ENCODE results near the gene RNF150. TPM values are rescaled to one million over a fixed set of nuclear protein-coding genes. Genes with fewer than 3 reads are reported as not detected.

RNF150 gene
- polyA plus RNA-seq, 1 donor from 2014 or later = 15.3 TPM

GRCh38 chr4:140925417-140925816 lies 207.9 kb downstream of the RNF150 start:
- Histone ChIP-seq H3K36me3 (ENCODE audit: insufficient read depth, low read length) (no peaks in the 10 kb centered on the region), H3K27me3 (ENCODE audit: insufficient read depth, low read depth, low read length) (no peaks in the 10 kb centered on the region), H3K4me2 (ENCODE audit: low read length) (no peak overlapping the region), H3F3A (ENCODE audit: insufficient read depth, low read length, poor library complexity, severe bottlenecking) (no peaks in the 10 kb centered on the region), H3K9me2 (ENCODE audit: insufficient read depth, low read length) (no peaks in the 10 kb centered on the region), H3K4me3 (ENCODE audit: low read length) (no peak overlapping the region), H3K79me2 (replicated peaks; ENCODE audit: insufficient read depth, low read length) (no peaks in the 10 kb centered on the region), H2AFZ (ENCODE audit: low read depth, low read length) (no peak overlapping the region), H3K27ac (ENCODE audit: low read length) (no peak overlapping the region), H4K20me1 (ENCODE audit: insufficient read depth) (no peaks in the 10 kb centered on the region), H3K9me3 (ENCODE audit: low read length) (no peaks in the 10 kb centered on the region), H3K9ac (ENCODE audit: low read length) (no peak overlapping the region)
- TF ChIP-seq EZH2 (IDR thresholded peaks at IDR 0.05; ENCODE audit: borderline replicate concordance, insufficient read depth, low read length, poor library complexity, severe bottlenecking) (no peak), SMC3 (conservative IDR thresholded peaks at IDR 0.05; ENCODE audit: poor library complexity) (no peak), REST (IDR thresholded peaks at IDR 0.05; ENCODE audit: borderline replicate concordance) (no peak), EP300 (conservative IDR thresholded peaks at IDR 0.05; ENCODE audit: poor library complexity, severe bottlenecking) (no peak), TAF1 (IDR thresholded peaks at IDR 0.05; ENCODE audit: low read depth) (no peak), POLR2AphosphoS5 (IDR thresholded peaks at IDR 0.05) (no peak), RAD21 (conservative IDR thresholded peaks at IDR 0.05) (no peak), MXI1 (conservative IDR thresholded peaks at IDR 0.05; ENCODE audit: poor library complexity, severe bottlenecking) (no peak), CTCF (IDR thresholded peaks at IDR 0.05; ENCODE audit: poor library complexity, severe bottlenecking) (no peak)

GRCh38 chr4:140924761-140925392 lies 208.4 kb downstream of the RNF150 start:
- Histone ChIP-seq H4K20me1 (ENCODE audit: insufficient read depth) (no peaks in the 10 kb centered on the region), H3K4me3 (ENCODE audit: low read length) (no peak overlapping the region), H3K9me3 (ENCODE audit: low read length) (no peaks in the 10 kb centered on the region), H3K36me3 (ENCODE audit: insufficient read depth, low read length) (no peaks in the 10 kb centered on the region), H3K9ac (ENCODE audit: low read length) (no peak overlapping the region), H3F3A (ENCODE audit: insufficient read depth, low read length, poor library complexity, severe bottlenecking) (no peaks in the 10 kb centered on the region), H3K27ac (ENCODE audit: low read length) (no peak overlapping the region), H2AFZ (ENCODE audit: low read depth, low read length) (no peak overlapping the region), H3K27me3 (ENCODE audit: insufficient read depth, low read depth, low read length) (no peaks in the 10 kb centered on the region), H3K4me2 (ENCODE audit: low read length) (no peak overlapping the region), H3K9me2 (ENCODE audit: insufficient read depth, low read length) (no peaks in the 10 kb centered on the region), H3K79me2 (replicated peaks; ENCODE audit: insufficient read depth, low read length) (no peaks in the 10 kb centered on the region)
- no peak for TF ChIP-seq CTCF (IDR thresholded peaks at IDR 0.05; ENCODE audit: poor library complexity, severe bottlenecking)
- TF ChIP-seq TAF1 (IDR thresholded peaks at IDR 0.05; ENCODE audit: low read depth) = no peak
- TF ChIP-seq POLR2AphosphoS5 (IDR thresholded peaks at IDR 0.05) = no peak
- no peak for TF ChIP-seq EZH2 (IDR thresholded peaks at IDR 0.05; ENCODE audit: borderline replicate concordance, insufficient read depth, low read length, poor library complexity, severe bottlenecking)
- no peak for TF ChIP-seq RAD21 (conservative IDR thresholded peaks at IDR 0.05)
- TF ChIP-seq MXI1 (conservative IDR thresholded peaks at IDR 0.05; ENCODE audit: poor library complexity, severe bottlenecking) = no peak

Measured in neural cell (in vitro differentiated cells).